HEK293 (cell line): ENCODE results near the gene LDLRAD2.

Source experiments
- GFI1B ChIP-seq: fragments of 450-650 bp; formaldehyde crosslinking; IDR thresholded peaks from 2 replicates; pipeline ENCODE4 v1.5.1; 2016; ENCODE audit warnings: missing biosample characterization, missing genetic modification characterization
- GLIS1 ChIP-seq: fragments of 450-650 bp; formaldehyde crosslinking; IDR thresholded peaks from 2 replicates; pipeline ENCODE4 v1.5.1; 2016; ENCODE audit warnings: missing biosample characterization, missing genetic modification characterization
- KLF1 ChIP-seq: fragments of 450-650 bp; formaldehyde crosslinking; IDR thresholded peaks from 2 replicates; pipeline ENCODE4 v1.5.1; 2016; ENCODE audit warnings: missing biosample characterization, missing genetic modification characterization
- SP3 ChIP-seq: fragments of 450-650 bp; formaldehyde crosslinking; IDR thresholded peaks from 2 replicates; pipeline ENCODE4 v1.5.1; 2016; ENCODE audit warnings: missing biosample characterization, missing genetic modification characterization
- TRIM28 ChIP-seq: IDR thresholded peaks from 2 replicates; pipeline ENCODE4 v1.6.1; 2011; ENCODE audit warnings: low read length, control low read depth, borderline replicate concordance
- ZEB2 ChIP-seq: fragments of 450-650 bp; formaldehyde crosslinking; IDR thresholded peaks from 2 replicates; pipeline ENCODE4 v1.5.1; 2016; ENCODE audit warnings: missing biosample characterization, missing genetic modification characterization
- ZFP3 ChIP-seq: fragments of 450-650 bp; formaldehyde crosslinking; IDR thresholded peaks from 2 replicates; pipeline ENCODE4 v1.5.1; 2016; ENCODE audit warnings: low read depth, missing biosample characterization, missing genetic modification characterization
- ZNF157 ChIP-seq: fragments of 450-650 bp; formaldehyde crosslinking; IDR thresholded peaks from 2 replicates; pipeline ENCODE4 v1.5.1; 2016; ENCODE audit warnings: missing biosample characterization, missing genetic modification characterization
- ZNF184 ChIP-seq: fragments of 450-650 bp; IDR thresholded peaks from 2 replicates; pipeline ENCODE4 v1.5.1; 2018; ENCODE audit warnings: missing biosample characterization, mild to moderate bottlenecking, missing genetic modification characterization
- ZNF248 ChIP-seq: fragments of 450-650 bp; formaldehyde crosslinking; IDR thresholded peaks from 2 replicates; pipeline ENCODE4 v1.5.1; 2017; ENCODE audit warnings: missing biosample characterization, missing genetic modification characterization
- ZNF366 ChIP-seq: fragments of 450-650 bp; formaldehyde crosslinking; conservative IDR thresholded peaks from 2 replicates; pipeline ENCODE4 v1.5.1; 2016; ENCODE audit warnings: missing biosample characterization, missing genetic modification characterization
- ZNF404 ChIP-seq: fragments of 450-650 bp; formaldehyde crosslinking; IDR thresholded peaks from 2 replicates; pipeline ENCODE4 v1.5.1; 2017; ENCODE audit warnings: missing biosample characterization, missing genetic modification characterization
- ZNF521 ChIP-seq: fragments of 450-650 bp; formaldehyde crosslinking; IDR thresholded peaks from 2 replicates; pipeline ENCODE4 v1.5.1; 2017; ENCODE audit warnings: missing biosample characterization, mild to moderate bottlenecking, missing genetic modification characterization
- ZNF544 ChIP-seq: fragments of 450-650 bp; formaldehyde crosslinking; IDR thresholded peaks from 2 replicates; pipeline ENCODE4 v1.5.0; 2017; ENCODE audit warnings: missing biosample characterization, missing genetic modification characterization
- ZNF654 ChIP-seq: fragments of 450-650 bp; formaldehyde crosslinking; IDR thresholded peaks from 2 replicates; pipeline ENCODE4 v1.5.1; 2016; ENCODE audit warnings: low read depth, missing biosample characterization, missing genetic modification characterization
- ZNF664 ChIP-seq: fragments of 450-650 bp; formaldehyde crosslinking; IDR thresholded peaks from 2 replicates; pipeline ENCODE4 v1.5.1; 2016; ENCODE audit warnings: missing biosample characterization, missing genetic modification characterization
- ZNF76 ChIP-seq: fragments of 450-650 bp; formaldehyde crosslinking; IDR thresholded peaks from 2 replicates; pipeline ENCODE4; 2016; ENCODE audit warnings: low read depth, missing biosample characterization, missing genetic modification characterization, borderline replicate concordance
- TF ChIP-seq, protein P1 (sequence below): fragments of 450-650 bp; formaldehyde crosslinking; IDR thresholded peaks from 2 replicates; pipeline ENCODE4 v1.5.1; 2016; ENCODE audit warnings: missing biosample characterization, missing genetic modification characterization, low read depth
- TF ChIP-seq, protein P2 (sequence below): fragments of 450-650 bp; formaldehyde crosslinking; IDR thresholded peaks from 2 replicates; pipeline ENCODE4 v1.5.1; 2016; ENCODE audit warnings: missing biosample characterization, missing genetic modification characterization
- TF ChIP-seq, protein P3 (sequence below): fragments of 450-650 bp; formaldehyde crosslinking; IDR thresholded peaks from 2 replicates; pipeline ENCODE4 v1.5.1; 2017; ENCODE audit warnings: missing biosample characterization, missing genetic modification characterization
- TF ChIP-seq, protein P4 (sequence below): fragments of 450-650 bp; formaldehyde crosslinking; IDR thresholded peaks from 2 replicates; pipeline ENCODE4 v1.5.1; 2016; ENCODE audit warnings: missing biosample characterization, missing genetic modification characterization
- TF ChIP-seq, protein P5 (sequence below): fragments of 450-650 bp; IDR thresholded peaks from 2 replicates; pipeline ENCODE4 v1.5.1; 2018; ENCODE audit warnings: missing biosample characterization, missing genetic modification characterization
- TF ChIP-seq, protein P6 (sequence below): fragments of 450-650 bp; formaldehyde crosslinking; IDR thresholded peaks from 2 replicates; pipeline ENCODE4 v1.5.1; 2016; ENCODE audit warnings: missing biosample characterization, missing genetic modification characterization
- TF ChIP-seq, protein P7 (sequence below): fragments of 450-650 bp; formaldehyde crosslinking; IDR thresholded peaks from 2 replicates; pipeline ENCODE4 v1.5.1; 2016; ENCODE audit warnings: missing biosample characterization, missing genetic modification characterization

LDLRAD2 gene

DNA sequence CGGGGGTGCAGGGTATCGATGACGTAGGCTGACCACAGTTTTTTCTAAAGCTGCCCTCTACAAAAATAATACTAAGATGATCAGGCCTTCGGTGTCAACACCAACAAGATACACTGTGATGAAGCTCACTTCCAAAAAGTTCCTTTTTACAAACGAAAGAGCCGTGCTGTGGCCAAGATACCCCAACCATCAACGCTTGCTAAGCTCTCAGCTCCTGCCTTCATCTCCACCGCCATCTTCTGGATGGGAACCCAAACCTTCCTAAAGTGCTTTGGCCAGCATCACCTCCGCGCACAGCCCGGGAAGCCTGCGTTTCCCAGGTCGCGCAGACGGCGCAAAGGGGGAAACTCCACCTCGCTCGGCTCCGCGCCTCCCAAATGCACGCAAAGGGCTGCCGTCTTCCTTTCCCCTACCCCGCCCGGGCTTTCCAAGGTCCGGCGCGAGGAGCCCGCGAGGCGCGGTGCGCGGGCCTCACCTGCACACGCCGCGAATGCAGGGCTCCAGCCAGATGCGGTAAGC lies 29.7 kb upstream of the LDLRAD2 start (continued):
- TF ChIP-seq, protein P1, sequence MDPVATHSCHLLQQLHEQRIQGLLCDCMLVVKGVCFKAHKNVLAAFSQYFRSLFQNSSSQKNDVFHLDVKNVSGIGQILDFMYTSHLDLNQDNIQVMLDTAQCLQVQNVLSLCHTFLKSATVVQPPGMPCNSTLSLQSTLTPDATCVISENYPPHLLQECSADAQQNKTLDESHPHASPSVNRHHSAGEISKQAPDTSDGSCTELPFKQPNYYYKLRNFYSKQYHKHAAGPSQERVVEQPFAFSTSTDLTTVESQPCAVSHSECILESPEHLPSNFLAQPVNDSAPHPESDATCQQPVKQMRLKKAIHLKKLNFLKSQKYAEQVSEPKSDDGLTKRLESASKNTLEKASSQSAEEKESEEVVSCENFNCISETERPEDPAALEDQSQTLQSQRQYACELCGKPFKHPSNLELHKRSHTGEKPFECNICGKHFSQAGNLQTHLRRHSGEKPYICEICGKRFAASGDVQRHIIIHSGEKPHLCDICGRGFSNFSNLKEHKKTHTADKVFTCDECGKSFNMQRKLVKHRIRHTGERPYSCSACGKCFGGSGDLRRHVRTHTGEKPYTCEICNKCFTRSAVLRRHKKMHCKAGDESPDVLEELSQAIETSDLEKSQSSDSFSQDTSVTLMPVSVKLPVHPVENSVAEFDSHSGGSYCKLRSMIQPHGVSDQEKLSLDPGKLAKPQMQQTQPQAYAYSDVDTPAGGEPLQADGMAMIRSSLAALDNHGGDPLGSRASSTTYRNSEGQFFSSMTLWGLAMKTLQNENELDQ (tag by site-specific recombination), result no peak
- TF ChIP-seq SP3 (0 out of 2 replicates have a peak, but pooled peaks have one; percentile 8), ZNF366 (tag by site-specific recombination) (no peak; the same call in 1 of the 2 replicates), ZNF404 (tag by site-specific recombination) (no peak), ZNF664 (tag by site-specific recombination) (no peak), ZFP3 (tag by site-specific recombination) (no peak), ZEB2 (peak; percentile 46; the same call in 1 of the 2 replicates), ZNF521 (no peak), GFI1B (tag by site-specific recombination) (no peak), ZNF76 (tag by site-specific recombination) (no peak), KLF1 (tag by site-specific recombination) (no peak), ZNF654 (peak; percentile 31), ZNF184 (tag by site-specific recombination) (0 out of 2 replicates have a peak, but pooled peaks have one; percentile 9), GLIS1 (no peak), ZNF157 (tag by site-specific recombination) (no peak), ZNF544 (tag by site-specific recombination) (no peak), ZNF248 (no peak), TRIM28 (no peak)
- TF ChIP-seq, protein P2, sequence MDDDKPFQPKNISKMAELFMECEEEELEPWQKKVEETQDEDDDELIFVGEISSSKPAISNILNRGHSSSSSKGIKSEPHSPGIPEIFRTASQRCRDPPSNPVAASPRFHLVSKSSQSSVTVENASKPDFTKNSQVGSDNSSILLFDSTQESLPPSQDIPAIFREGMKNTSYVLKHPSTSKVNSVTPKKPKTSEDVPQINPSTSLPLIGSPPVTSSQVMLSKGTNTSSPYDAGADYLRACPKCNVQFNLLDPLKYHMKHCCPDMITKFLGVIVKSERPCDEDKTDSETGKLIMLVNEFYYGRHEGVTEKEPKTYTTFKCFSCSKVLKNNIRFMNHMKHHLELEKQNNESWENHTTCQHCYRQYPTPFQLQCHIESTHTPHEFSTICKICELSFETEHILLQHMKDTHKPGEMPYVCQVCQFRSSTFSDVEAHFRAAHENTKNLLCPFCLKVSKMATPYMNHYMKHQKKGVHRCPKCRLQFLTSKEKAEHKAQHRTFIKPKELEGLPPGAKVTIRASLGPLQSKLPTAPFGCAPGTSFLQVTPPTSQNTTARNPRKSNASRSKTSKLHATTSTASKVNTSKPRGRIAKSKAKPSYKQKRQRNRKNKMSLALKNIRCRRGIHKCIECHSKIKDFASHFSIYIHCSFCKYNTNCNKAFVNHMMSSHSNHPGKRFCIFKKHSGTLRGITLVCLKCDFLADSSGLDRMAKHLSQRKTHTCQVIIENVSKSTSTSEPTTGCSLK (tag by site-specific recombination), result no peak
- TF ChIP-seq, protein P3, sequence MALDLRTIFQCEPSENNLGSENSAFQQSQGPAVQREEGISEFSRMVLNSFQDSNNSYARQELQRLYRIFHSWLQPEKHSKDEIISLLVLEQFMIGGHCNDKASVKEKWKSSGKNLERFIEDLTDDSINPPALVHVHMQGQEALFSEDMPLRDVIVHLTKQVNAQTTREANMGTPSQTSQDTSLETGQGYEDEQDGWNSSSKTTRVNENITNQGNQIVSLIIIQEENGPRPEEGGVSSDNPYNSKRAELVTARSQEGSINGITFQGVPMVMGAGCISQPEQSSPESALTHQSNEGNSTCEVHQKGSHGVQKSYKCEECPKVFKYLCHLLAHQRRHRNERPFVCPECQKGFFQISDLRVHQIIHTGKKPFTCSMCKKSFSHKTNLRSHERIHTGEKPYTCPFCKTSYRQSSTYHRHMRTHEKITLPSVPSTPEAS (tag by site-specific recombination), result no peak
- TF ChIP-seq, protein P4, sequence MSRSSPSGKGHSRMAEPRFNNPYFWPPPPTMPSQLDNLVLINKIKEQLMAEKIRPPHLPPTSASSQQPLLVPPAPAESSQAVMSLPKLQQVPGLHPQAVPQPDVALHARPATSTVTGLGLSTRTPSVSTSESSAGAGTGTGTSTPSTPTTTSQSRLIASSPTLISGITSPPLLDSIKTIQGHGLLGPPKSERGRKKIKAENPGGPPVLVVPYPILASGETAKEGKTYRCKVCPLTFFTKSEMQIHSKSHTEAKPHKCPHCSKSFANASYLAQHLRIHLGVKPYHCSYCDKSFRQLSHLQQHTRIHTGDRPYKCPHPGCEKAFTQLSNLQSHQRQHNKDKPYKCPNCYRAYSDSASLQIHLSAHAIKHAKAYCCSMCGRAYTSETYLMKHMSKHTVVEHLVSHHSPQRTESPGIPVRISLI, result no peak; the same call in 1 of the 2 replicates
- TF ChIP-seq, protein P5, sequence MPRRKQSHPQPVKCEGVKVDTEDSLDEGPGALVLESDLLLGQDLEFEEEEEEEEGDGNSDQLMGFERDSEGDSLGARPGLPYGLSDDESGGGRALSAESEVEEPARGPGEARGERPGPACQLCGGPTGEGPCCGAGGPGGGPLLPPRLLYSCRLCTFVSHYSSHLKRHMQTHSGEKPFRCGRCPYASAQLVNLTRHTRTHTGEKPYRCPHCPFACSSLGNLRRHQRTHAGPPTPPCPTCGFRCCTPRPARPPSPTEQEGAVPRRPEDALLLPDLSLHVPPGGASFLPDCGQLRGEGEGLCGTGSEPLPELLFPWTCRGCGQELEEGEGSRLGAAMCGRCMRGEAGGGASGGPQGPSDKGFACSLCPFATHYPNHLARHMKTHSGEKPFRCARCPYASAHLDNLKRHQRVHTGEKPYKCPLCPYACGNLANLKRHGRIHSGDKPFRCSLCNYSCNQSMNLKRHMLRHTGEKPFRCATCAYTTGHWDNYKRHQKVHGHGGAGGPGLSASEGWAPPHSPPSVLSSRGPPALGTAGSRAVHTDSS, result no peak
- TF ChIP-seq, protein P6, sequence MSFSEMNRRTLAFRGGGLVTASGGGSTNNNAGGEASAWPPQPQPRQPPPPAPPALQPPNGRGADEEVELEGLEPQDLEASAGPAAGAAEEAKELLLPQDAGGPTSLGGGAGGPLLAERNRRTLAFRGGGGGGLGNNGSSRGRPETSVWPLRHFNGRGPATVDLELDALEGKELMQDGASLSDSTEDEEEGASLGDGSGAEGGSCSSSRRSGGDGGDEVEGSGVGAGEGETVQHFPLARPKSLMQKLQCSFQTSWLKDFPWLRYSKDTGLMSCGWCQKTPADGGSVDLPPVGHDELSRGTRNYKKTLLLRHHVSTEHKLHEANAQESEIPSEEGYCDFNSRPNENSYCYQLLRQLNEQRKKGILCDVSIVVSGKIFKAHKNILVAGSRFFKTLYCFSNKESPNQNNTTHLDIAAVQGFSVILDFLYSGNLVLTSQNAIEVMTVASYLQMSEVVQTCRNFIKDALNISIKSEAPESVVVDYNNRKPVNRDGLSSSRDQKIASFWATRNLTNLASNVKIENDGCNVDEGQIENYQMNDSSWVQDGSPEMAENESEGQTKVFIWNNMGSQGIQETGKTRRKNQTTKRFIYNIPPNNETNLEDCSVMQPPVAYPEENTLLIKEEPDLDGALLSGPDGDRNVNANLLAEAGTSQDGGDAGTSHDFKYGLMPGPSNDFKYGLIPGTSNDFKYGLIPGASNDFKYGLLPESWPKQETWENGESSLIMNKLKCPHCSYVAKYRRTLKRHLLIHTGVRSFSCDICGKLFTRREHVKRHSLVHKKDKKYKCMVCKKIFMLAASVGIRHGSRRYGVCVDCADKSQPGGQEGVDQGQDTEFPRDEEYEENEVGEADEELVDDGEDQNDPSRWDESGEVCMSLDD (tag by site-specific recombination), result no peak
- TF ChIP-seq, protein P7, sequence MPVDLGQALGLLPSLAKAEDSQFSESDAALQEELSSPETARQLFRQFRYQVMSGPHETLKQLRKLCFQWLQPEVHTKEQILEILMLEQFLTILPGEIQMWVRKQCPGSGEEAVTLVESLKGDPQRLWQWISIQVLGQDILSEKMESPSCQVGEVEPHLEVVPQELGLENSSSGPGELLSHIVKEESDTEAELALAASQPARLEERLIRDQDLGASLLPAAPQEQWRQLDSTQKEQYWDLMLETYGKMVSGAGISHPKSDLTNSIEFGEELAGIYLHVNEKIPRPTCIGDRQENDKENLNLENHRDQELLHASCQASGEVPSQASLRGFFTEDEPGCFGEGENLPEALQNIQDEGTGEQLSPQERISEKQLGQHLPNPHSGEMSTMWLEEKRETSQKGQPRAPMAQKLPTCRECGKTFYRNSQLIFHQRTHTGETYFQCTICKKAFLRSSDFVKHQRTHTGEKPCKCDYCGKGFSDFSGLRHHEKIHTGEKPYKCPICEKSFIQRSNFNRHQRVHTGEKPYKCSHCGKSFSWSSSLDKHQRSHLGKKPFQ (tag by site-specific recombination), result no peak
